GM19240 (cell line): ENCODE measurements around the gene TTC38.

Experiments
- DNase-seq: peaks from one replicate; pipeline ENCODE4 v3.0.0; 2011; ENCODE audit warnings: low spot score; ENCODE audit not compliant: insufficient read length

TTC38 gene

GRCh38 chr22:46276563-46276962, 8.8 kb downstream of the TTC38 start:
- no peak for DNase-seq

GRCh38 chr22:46278656-46279645, 11.1 kb downstream of the TTC38 start:
- DNase-seq, result no peak

- DNase-seq, result no peak
Measured at GRCh38 chr22:46280063-46280817, 12.4 kb downstream of the TTC38 start.

- DNase-seq, result no peak
Measured at GRCh38 chr22:46280999-46281623, 13.3 kb downstream of the TTC38 start.

- DNase-seq, result no peak
Measured at GRCh38 chr22:46281866-46282678, 14.3 kb downstream of the TTC38 start.

GRCh38 chr22:46286006-46286405, 18.2 kb downstream of the TTC38 start:
- DNase-seq, result no peak

- DNase-seq, result no peak
Measured at GRCh38 chr22:46286941-46287872, 19.4 kb downstream of the TTC38 start.

GRCh38 chr22:46287873-46288751, 20.3 kb downstream of the TTC38 start:
- peak; percentile 84 for DNase-seq

- no peak for DNase-seq
Measured at GRCh38 chr22:46288846-46289243, 21.0 kb downstream of the TTC38 start.

- DNase-seq, result no peak
Measured at GRCh38 chr22:46289244-46289891, 21.6 kb downstream of the TTC38 start.

GRCh38 chr22:46290121-46290842, 22.5 kb downstream of the TTC38 start:
- DNase-seq, result no peak

GRCh38 chr22:46290843-46291785, 23.3 kb downstream of the TTC38 start:
- no peak for DNase-seq

GRCh38 chr22:46292173-46292572, 24.4 kb downstream of the TTC38 start:
- DNase-seq, result no peak

GRCh38 chr22:46292732-46293131, 24.9 kb downstream of the TTC38 start:
- no peak for DNase-seq

- DNase-seq, result no peak
Measured at GRCh38 chr22:46293577-46294260, 25.9 kb downstream of the TTC38 start.

- DNase-seq, result no peak
Measured at GRCh38 chr22:46294784-46295183, 27.0 kb downstream of the TTC38 start.
